CD4-positive, alpha-beta T cell treated with Interleukin-15 for 4 hours (primary cell): ENCODE results near the gene SUV39H2.
"Not testable (repeated sequence)": the region's sequence is repeated elsewhere in the genome, so short reads cannot be mapped to it uniquely, and the experiment has no call there.

Experiments used
- DNase-seq: peaks from one replicate; pipeline ENCODE4 v3.0.0-alpha.2; 2020; ENCODE audit warnings: low spot score

SUV39H2 gene

DNA sequence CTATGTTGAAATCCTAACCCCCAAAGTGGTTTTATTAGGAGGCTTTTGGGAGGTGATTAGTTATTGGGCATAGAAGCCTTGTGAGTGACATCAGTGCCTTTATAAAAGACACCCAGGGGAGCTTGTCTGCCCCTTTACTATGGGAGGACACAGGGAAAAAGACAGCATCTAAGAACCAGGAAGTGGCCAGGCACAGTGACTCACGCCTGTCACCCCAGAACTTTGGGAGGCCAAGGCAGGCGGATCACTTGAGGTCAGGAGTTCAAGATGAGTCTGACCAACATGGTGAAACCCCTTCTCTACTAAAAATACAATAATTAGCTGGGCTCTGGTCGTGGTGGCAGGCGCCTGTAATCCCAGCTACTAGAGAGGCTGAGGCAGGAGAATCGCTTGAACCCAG, 60.3 kb downstream of the SUV39H2 start:
- peak; percentile 8 for DNase-seq

DNA sequence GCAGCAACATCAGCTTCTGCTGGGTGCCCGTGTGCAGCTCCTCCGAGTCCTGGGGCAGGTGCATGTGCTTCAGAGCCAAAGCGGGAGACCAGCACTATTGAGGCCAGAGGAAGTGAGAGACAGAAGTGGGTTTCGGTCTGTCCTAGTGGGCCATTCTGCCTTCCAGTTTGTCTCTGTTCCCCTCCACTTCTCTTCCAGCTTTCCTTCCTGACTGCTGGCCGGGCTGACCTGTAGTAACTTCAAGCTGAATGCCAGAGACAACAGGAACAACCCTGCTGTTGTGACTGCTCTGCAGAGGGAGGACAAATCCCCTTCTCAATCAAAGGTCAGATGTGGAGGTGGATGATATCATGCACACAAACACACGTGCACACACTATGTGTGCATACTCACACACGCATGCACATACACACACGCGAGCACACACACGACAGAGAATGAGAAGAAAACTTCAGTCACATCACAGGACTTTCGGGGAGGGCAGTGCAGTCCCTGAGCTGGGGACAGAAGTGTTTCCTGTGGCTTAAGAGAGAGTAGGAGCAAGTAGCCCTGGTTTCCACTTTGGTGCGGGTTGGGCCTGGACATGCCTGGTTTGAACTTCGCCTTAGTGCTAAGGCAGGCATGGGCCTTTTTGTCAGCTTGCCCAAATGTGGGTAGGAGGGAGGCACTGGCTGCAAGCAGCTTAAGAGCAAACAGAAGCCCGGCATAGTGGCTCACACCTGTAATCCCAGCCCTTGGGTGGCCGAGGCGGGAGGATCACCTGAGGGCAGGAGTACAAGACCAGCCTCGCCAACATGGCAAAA, 63.7 kb downstream of the SUV39H2 start:
- not testable (repeated sequence) for DNase-seq

DNA sequence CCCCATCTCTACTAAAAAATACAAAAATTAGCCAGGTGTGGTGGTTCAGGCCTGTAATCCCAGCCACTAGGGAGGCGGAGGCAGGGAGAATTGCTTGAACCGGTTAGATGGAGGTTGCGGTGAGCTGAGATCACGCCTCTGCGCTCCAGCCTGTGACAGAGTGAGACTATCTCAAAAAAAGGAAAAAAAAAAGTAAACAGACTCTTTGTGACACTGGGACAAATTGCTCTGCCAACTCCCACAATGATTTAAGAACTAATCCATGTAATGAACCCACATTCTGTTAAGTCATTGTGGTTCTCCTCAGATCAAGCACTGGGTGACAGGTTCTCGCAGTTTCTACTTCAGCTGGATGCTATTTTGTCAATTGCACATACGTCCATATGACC, 64.3 kb downstream of the SUV39H2 start:
- DNase-seq = not testable (repeated sequence)

DNA sequence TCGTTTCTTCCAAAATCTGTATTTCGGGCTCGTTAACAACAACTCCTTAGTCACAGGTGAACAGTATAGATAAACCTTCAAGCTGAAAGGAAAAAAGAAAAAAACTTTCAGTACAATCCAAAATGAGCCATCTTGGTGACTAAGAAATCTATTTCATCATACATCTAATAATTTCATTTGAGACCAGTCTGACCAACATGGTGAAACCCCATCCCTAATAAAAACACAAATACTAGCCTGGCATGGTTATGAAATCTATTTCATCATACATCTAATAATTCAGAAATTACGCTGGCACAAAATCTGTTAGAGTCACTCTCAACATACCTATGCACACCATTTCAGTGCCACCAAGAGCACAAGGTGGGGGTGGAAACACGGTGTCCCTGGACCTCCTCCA, 66.4 kb downstream of the SUV39H2 start:
- DNase-seq = no peak

DNA sequence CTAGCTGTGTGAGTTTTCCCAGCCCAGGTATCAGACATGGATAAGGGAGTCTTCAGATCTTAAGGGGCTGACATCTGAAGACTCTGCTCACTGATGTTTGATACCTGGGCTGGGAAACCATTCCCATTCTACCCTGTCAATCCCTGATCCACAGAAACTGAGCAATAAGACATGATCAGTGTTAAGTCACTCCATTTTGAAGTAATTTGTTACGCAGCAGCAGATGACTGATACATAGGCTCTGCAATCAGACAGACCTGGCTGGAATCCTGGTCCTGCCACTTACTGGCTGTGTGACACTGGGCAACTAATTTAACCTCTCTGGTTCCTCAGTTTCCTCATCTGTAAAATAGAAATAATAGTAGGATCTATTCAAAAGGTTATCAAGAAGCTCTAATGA, 68.6 kb downstream of the SUV39H2 start:
- DNase-seq = no peak

DNA sequence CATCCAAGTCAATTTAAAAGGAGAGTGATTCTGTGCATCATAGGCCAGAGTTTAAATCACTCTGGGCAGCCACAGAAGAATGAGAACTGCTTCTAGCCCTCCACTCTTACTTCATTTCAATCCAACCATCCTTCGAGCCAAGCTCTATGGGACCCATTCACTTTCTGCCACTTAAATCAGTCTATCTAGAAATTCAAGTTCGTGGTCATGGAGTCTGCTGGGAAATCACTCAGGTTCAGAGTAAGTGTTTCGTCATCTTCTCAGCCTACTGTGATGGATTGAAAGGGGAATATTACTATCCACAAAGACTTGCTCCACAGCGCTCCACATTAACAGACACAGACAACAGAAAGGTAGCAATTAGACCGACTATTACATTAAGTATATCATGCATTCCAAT, 70.6 kb downstream of the SUV39H2 start:
- DNase-seq = no peak

DNA sequence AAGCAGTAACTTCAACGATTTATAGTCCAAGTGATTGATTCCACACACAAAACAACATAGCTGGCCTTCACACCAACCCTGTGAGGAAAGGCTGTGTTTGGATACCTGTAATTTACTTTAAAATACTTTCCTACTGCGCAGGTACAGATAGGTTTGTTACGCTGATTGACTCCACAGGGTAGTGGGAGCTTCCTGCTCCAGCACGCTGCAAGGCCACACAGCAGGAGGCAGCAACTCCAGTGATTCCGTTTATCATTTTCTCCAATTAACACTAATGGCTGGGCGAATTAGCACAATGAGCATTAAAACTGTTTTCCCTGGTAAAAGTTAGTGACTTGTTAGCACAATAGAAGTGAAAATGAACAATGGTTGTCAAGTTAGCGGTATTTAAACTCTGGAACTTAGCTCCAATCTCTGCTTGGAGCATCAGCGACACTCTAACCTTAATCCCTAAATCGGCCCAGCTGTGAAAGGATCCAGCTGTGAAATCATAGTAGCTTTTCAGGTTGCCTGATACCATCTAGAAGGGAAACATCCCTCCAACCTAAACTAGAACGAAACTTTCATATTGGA, 74.3 kb downstream of the SUV39H2 start:
- DNase-seq = no peak

DNA sequence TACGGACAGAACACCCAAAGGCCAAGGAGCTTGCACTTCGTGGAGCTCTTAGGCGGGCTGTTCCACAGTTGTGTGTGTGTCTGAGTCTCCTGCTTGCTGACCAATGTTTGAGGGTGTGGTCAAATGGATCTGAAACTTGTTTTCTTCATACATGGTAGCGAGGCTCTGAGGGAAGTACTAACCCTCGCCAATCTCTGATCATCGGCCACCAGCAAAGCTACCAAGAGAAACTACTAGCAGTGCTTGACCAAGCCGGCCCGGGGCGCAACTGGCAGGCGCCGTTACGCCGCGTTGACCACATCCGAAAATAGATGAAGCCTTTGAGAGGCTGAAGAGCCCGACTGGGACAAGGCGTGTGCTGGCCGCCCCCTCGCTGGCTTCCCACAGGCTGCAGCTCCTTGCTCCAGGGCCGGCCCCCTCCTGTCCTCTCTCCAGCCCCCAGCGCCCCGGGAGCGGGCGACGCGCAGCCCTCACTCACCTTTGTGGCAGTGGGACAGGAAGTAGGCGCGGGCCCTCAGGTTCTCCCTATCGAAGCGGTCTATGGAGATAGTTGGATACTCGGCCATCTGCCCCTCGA, 74.8 kb downstream of the SUV39H2 start:
- DNase-seq = peak; percentile 17
